HG03108 (cell line): Measurements from ENCODE around the gene ARHGEF4.

Experiments
- ATAC-seq: cut with Tn5 transposase; IDR thresholded peaks from one replicate; pipeline ENCODE4 v1.9.1; 2021; ENCODE audit warnings: moderate library complexity; ENCODE audit not compliant: unreplicated experiment

The ARHGEF4 gene

GRCh38 chr2:130915149-130915548 is 78.4 kb downstream of the ARHGEF4 start:
- ATAC-seq, result no peak

GRCh38 chr2:130915595-130916437 is 79.1 kb downstream of the ARHGEF4 start:
- ATAC-seq, result no peak

- ATAC-seq, result no peak
Measured at GRCh38 chr2:130916438-130916705, 79.7 kb downstream of the ARHGEF4 start.

- no peak for ATAC-seq
Measured at GRCh38 chr2:130917006-130917688, 80.4 kb downstream of the ARHGEF4 start.

GRCh38 chr2:130918393-130918792 is 81.7 kb downstream of the ARHGEF4 start:
- ATAC-seq, result no peak

- ATAC-seq, result no peak
Measured at GRCh38 chr2:130920415-130921163, 83.9 kb downstream of the ARHGEF4 start.

GRCh38 chr2:130921164-130921476 is 84.4 kb downstream of the ARHGEF4 start:
- no peak for ATAC-seq

GRCh38 chr2:130922417-130922816 is 85.7 kb downstream of the ARHGEF4 start:
- no peak for ATAC-seq

GRCh38 chr2:130928385-130928784 is 91.7 kb downstream of the ARHGEF4 start:
- no peak for ATAC-seq

GRCh38 chr2:130930740-130931659 is 94.3 kb downstream of the ARHGEF4 start:
- no peak for ATAC-seq

- ATAC-seq, result no peak
Measured at GRCh38 chr2:130933501-130933900, 96.8 kb downstream of the ARHGEF4 start.

- ATAC-seq, result no peak
Measured at GRCh38 chr2:130936451-130936850, 99.7 kb downstream of the ARHGEF4 start.

- no peak for ATAC-seq
Measured at GRCh38 chr2:130947967-130948366, 111.3 kb downstream of the ARHGEF4 start.

GRCh38 chr2:130949954-130950353 is 113.2 kb downstream of the ARHGEF4 start:
- ATAC-seq, result no peak

GRCh38 chr2:130951018-130951417 is 114.3 kb downstream of the ARHGEF4 start:
- ATAC-seq, result no peak

GRCh38 chr2:130954873-130955272 is 118.2 kb downstream of the ARHGEF4 start:
- ATAC-seq, result no peak

- ATAC-seq, result no peak
Measured at GRCh38 chr2:130957915-130958314, 121.2 kb downstream of the ARHGEF4 start.

GRCh38 chr2:130963196-130963848 is 126.6 kb downstream of the ARHGEF4 start:
- no peak for ATAC-seq

- ATAC-seq, result no peak
Measured at GRCh38 chr2:130963849-130964793, 127.4 kb downstream of the ARHGEF4 start.
